Loucy (cell line): ENCODE results near the gene RHBG.

Experiments
- EZH2phosphoT487 ChIP-seq: fragments of 200-600 bp; IDR thresholded peaks from 2 replicates; pipeline ENCODE4 v1.6.1; 2018; ENCODE audit warnings: antibody characterized with exemption, mild to moderate bottlenecking, moderate library complexity, borderline replicate concordance
- TF ChIP-seq, protein P1 (sequence below): fragments of 200-600 bp; sonication (generic); conservative IDR thresholded peaks from 2 replicates; pipeline ENCODE4 v1.5.1; 2014; ENCODE audit warnings: mild to moderate bottlenecking, antibody characterized with exemption, low read length

DNA sequence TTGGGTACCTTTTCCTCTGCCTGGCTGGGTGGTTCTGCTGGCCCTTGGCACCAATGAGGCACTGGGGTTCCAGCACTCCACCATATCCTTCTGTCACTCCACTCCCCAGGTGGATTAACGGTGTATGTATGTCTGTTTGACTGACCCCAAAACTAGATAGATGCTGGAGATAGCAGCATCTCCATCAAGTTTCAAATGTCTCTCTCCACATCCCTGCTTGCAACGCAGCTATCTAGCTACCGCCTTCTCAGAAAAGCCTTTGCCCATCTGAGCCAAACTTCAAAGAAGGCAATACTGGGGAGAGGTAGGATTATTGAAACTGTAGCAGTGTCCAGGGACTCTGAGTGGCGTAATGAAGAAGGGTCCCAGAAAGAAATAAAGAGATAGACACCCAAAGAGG is 64.0 kb downstream of the RHBG start:
- TF ChIP-seq, protein P1, sequence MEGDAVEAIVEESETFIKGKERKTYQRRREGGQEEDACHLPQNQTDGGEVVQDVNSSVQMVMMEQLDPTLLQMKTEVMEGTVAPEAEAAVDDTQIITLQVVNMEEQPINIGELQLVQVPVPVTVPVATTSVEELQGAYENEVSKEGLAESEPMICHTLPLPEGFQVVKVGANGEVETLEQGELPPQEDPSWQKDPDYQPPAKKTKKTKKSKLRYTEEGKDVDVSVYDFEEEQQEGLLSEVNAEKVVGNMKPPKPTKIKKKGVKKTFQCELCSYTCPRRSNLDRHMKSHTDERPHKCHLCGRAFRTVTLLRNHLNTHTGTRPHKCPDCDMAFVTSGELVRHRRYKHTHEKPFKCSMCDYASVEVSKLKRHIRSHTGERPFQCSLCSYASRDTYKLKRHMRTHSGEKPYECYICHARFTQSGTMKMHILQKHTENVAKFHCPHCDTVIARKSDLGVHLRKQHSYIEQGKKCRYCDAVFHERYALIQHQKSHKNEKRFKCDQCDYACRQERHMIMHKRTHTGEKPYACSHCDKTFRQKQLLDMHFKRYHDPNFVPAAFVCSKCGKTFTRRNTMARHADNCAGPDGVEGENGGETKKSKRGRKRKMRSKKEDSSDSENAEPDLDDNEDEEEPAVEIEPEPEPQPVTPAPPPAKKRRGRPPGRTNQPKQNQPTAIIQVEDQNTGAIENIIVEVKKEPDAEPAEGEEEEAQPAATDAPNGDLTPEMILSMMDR: no peak
- TF ChIP-seq EZH2phosphoT487: no peak
